HepG2 (cell line): ENCODE measurements around the gene ZNF625. TPM values are rescaled to one million over a fixed set of nuclear protein-coding genes. Genes with fewer than 3 reads are reported as not detected.

ENCODE experiments used
- ATAC-seq: fragments of 200-7000 bp; cut with Tn5 transposase; 3 replicates; pipeline ENCODE4 v1.9.1; 2020; ENCODE audit warnings: mild to moderate bottlenecking, moderate library complexity
- BruUV-seq: library from RNA; stranded (reverse); fragments of 400-500 nt; replicated peaks from 2 replicates; lab custom pipeline; 2021; lab: Mats Ljungman, UMichigan
- CTCF ChIA-PET: fragments of 300-600 bp; formaldehyde crosslinking; extraction: SDS; loops from one replicate; lab custom pipeline; 2021; ENCODE audit warnings: low total read pairs, inconsistent platforms, low intra/inter-chr PET ratio; lab: Yijun Ruan, JAX
- POLR2A ChIA-PET: fragments of 350-600 bp; sonication (Branson Sonifier 250); formaldehyde crosslinking; loops from one replicate; lab custom pipeline; 2020; ENCODE audit warnings: antibody characterized with exemption, inconsistent platforms; lab: Yijun Ruan, JAX
- DNase-seq: peaks from one replicate; pipeline ENCODE4 v3.0.0-alpha.2; 2015; ENCODE audit warnings: low spot score
- FAIRE-seq: peaks from 3 replicates; lab custom pipeline; 2011; peaks lifted over from hg19 to GRCh38; lab: Jason Lieb, UNC
- H2AFZ ChIP-seq: one replicate; pipeline ENCODE4 v1.6.1; 2011; ENCODE audit warnings: low read length, inconsistent platforms
- H3K27ac ChIP-seq: fragments of 300-600 bp; 3 replicates; pipeline ENCODE4 v1.8.0; 2011; ENCODE audit warnings: mixed run types, mild to moderate bottlenecking, mixed read lengths, low read length, inconsistent platforms; ENCODE audit not compliant: insufficient read depth; ENCODE audit errors: extremely low read length
- H3K27me3 ChIP-seq, 2 experiments: fragments of 200-600 bp in 1 of 2; 2 replicates in 1 of 2; 3 replicates in 1 of 2; pipeline versions ENCODE4 v1.6.0 to v1.8.0; 2011; ENCODE audit warnings: low read length in 2 of 2, mild to moderate bottlenecking in 2 of 2, moderate library complexity in 2 of 2, inconsistent platforms in 1 of 2; ENCODE audit not compliant: insufficient read depth in 2 of 2, control insufficient read depth in 1 of 2
- H3K36me3 ChIP-seq, 2 experiments: fragments of 200-600 bp in 1 of 2; replicated peaks in 1 of 2; 2 replicates in 1 of 2; 3 replicates in 1 of 2; pipeline versions ENCODE4 v1.5.1 to v1.8.0; 2011; ENCODE audit warnings: low read length in 2 of 2, inconsistent platforms in 1 of 2; ENCODE audit not compliant: insufficient read depth in 2 of 2, control insufficient read depth in 1 of 2
- H3K4me1 ChIP-seq: 2 replicates; pipeline ENCODE4 v1.5.1; 2012; ENCODE audit warnings: low read length, inconsistent platforms; ENCODE audit not compliant: insufficient read depth
- H3K4me2 ChIP-seq: 2 replicates; pipeline ENCODE4 v1.6.0; 2011; ENCODE audit warnings: low read depth, low read length, inconsistent platforms
- H3K4me3 ChIP-seq, 3 experiments: fragments of 200-600 bp in 1 of 3; sonication (generic), shearing (Covaris generic) in 1 of 3; replicated peaks in 1 of 3; 2 replicates each; pipeline ENCODE4 v1.5.1; 2011 to 2016; ENCODE audit warnings: low read length in 3 of 3, inconsistent platforms in 2 of 3, low read depth in 2 of 3, mild to moderate bottlenecking in 2 of 3, control low read depth in 1 of 3, mixed read lengths in 1 of 3; ENCODE audit not compliant: insufficient read depth in 1 of 3
- H3K79me2 ChIP-seq: one replicate; pipeline ENCODE4 v1.6.1; 2011; ENCODE audit warnings: low read length, inconsistent platforms; ENCODE audit not compliant: insufficient read depth
- H3K9ac ChIP-seq: 2 replicates; pipeline ENCODE4 v1.6.0; 2011; ENCODE audit warnings: mild to moderate bottlenecking, low read depth, low read length, inconsistent platforms; ENCODE audit not compliant: insufficient read depth
- H3K9me3 ChIP-seq: 2 replicates; pipeline ENCODE4 v1.5.1; 2012; ENCODE audit warnings: mild to moderate bottlenecking, low read length
- H4K20me1 ChIP-seq: 2 replicates; pipeline ENCODE4 v1.6.0; 2011; ENCODE audit warnings: inconsistent platforms, mild to moderate bottlenecking, low read length, moderate library complexity; ENCODE audit not compliant: insufficient read depth
- ASH2L ChIP-seq: fragments of 300-600, 200-600 bp; sonication (generic); IDR thresholded peaks from 2 replicates; pipeline ENCODE4 v1.7.0; 2017; ENCODE audit warnings: low read depth, mild to moderate bottlenecking, moderate library complexity, mixed read lengths, low read length; ENCODE audit not compliant: insufficient read length
- CCAR2 ChIP-seq: fragments of 200-400 bp; formaldehyde crosslinking; optimal IDR thresholded peaks from 2 replicates; pipeline ENCODE3; 2018; ENCODE audit warnings: low read depth, mild to moderate bottlenecking, low read length, moderate library complexity
- FOXJ3 ChIP-seq: sonication (generic); formaldehyde crosslinking; IDR thresholded peaks from 2 replicates; pipeline ENCODE4 v1.4.0; 2020; ENCODE audit warnings: missing genetic modification reagents, mild to moderate bottlenecking, borderline replicate concordance
- KLF16 ChIP-seq, 2 experiments: sonication (generic) in 1 of 2; formaldehyde crosslinking in 1 of 2; IDR thresholded peaks; 2 replicates each; pipeline versions ENCODE4 v1.6.1 to v1.8.0; 2016 to 2023; ENCODE audit warnings: missing genetic modification reagents in 2 of 2, missing compliant biosample characterization in 1 of 2
- MTA3 ChIP-seq: sonication (generic); formaldehyde crosslinking; IDR thresholded peaks from 2 replicates; pipeline ENCODE4 v1.4.0; 2020; ENCODE audit warnings: missing genetic modification reagents
- NBN ChIP-seq: fragments of 450-650 bp; conservative IDR thresholded peaks from 2 replicates; pipeline ENCODE4 v1.6.1; 2017
- PPARG ChIP-seq: conservative IDR thresholded peaks from 2 replicates; pipeline ENCODE4 v1.6.1; 2016; ENCODE audit warnings: missing biosample characterization, missing genetic modification reagents
- SOX6 ChIP-seq, 2 experiments: fragments of 450-650 bp in 1 of 2; sonication (generic) in 1 of 2; formaldehyde crosslinking in 1 of 2; IDR thresholded peaks; 2 replicates each; pipeline versions ENCODE4 v1.4.0 to v1.6.1; 2017 to 2020; ENCODE audit warnings: antibody characterized with exemption in 1 of 2, mild to moderate bottlenecking in 1 of 2, missing genetic modification reagents in 1 of 2
- SP1 ChIP-seq, 2 experiments: fragments of 450-650 bp in 1 of 2; sonication (generic) in 1 of 2; formaldehyde crosslinking in 1 of 2; IDR thresholded peaks; 2 replicates each; pipeline versions ENCODE4 v1.4.0 to v1.6.1; 2016 to 2020; ENCODE audit warnings: missing genetic modification reagents in 1 of 2
- SP140L ChIP-seq: sonication (generic); formaldehyde crosslinking; IDR thresholded peaks from 2 replicates; pipeline ENCODE4 v1.4.0; 2020; ENCODE audit warnings: missing genetic modification reagents, borderline replicate concordance
- SPEN ChIP-seq: sonication (generic); formaldehyde crosslinking; IDR thresholded peaks from 2 replicates; pipeline ENCODE4 v1.5.1; 2020; ENCODE audit warnings: low read depth, mild to moderate bottlenecking, missing genetic modification reagents
- WIZ ChIP-seq: sonication (generic); formaldehyde crosslinking; IDR thresholded peaks from 2 replicates; pipeline ENCODE4 v1.5.1; 2020; ENCODE audit warnings: mild to moderate bottlenecking, missing genetic modification reagents
- ZBTB20 ChIP-seq: sonication (generic); formaldehyde crosslinking; IDR thresholded peaks from 2 replicates; pipeline ENCODE4 v1.8.1; 2023; ENCODE audit warnings: missing genetic modification reagents, low read depth, mild to moderate bottlenecking, borderline replicate concordance
- ZMYM2 ChIP-seq: sonication (generic); formaldehyde crosslinking; IDR thresholded peaks from 2 replicates; pipeline ENCODE4 v1.8.0; 2022; ENCODE audit warnings: mild to moderate bottlenecking, missing genetic modification reagents
- ZNF367 ChIP-seq: sonication (generic); formaldehyde crosslinking; IDR thresholded peaks from 2 replicates; pipeline ENCODE4 v1.4.0; 2020; ENCODE audit warnings: missing genetic modification reagents, borderline replicate concordance
- ZSCAN12 ChIP-seq: sonication (generic); formaldehyde crosslinking; IDR thresholded peaks from 2 replicates; pipeline ENCODE4 v1.9.0; 2021; ENCODE audit warnings: mild to moderate bottlenecking, missing genetic modification reagents
- WGBS: methylation state at CpG from one replicate; pipeline ENCODE4 v1.1.6; 2017; ENCODE audit warnings: low lambda C conversion rate; 5-methylcytosine and 5-hydroxymethylcytosine counted together
- in situ Hi-C: cut with HindIII; loops from 2 replicates; pipeline ENCODE4 v1.10.0; 2017; ENCODE audit warnings: low pct_unique_long_range_greater_than_20kb; ENCODE audit not compliant: extremely low pct_ligation_motif_present
- intact Hi-C: fragments of 100-400 bp; cut with micrococcal nuclease; formaldehyde crosslinking; loops from one replicate; pipeline ENCODE4 v1.10.0; 2022; ENCODE audit not compliant: unreplicated experiment
- polyA plus RNA-seq, 8 experiments: library from polyadenylated mRNA; depleted of rRNA in 3 of 8; stranded (reverse) in 7 of 8; unstranded in 1 of 8; fragments of >200 nt; fragmentation: Illumina TruSeq in 4 of 8; extraction: Trizol in 4 of 8; gene quantifications; 2 replicates each; pipeline versions ENCODE4 v1.2.1 to v1.2.3, GENCODE V29; 2011 to 2016; ENCODE audit warnings: low read depth in 4 of 8, missing spikeins in 1 of 8, mixed read lengths in 1 of 8; ENCODE audit not compliant: insufficient read depth in 1 of 8
- total RNA-seq, 5 experiments: library from RNA; depleted of rRNA; stranded (reverse); fragments of >200 nt; fragmentation: Illumina TruSeq; extraction: Trizol; gene quantifications; 2 replicates each; pipeline ENCODE4 v1.2.3, GENCODE V29; 2016; ENCODE audit warnings: low read depth in 1 of 5
- TF ChIP-seq, protein P1 (sequence below): sonication (generic); formaldehyde crosslinking; IDR thresholded peaks from 2 replicates; pipeline ENCODE4 v1.4.0; 2020; ENCODE audit warnings: missing genetic modification reagents
- TF ChIP-seq, protein P2 (sequence below): sonication (generic); formaldehyde crosslinking; IDR thresholded peaks from 2 replicates; pipeline ENCODE4 v1.9.0; 2022; ENCODE audit warnings: missing genetic modification reagents, mild to moderate bottlenecking, borderline replicate concordance

ZNF625 gene
- total and polyA plus RNA-seq, 2 of the 13 experiments (the other 11 are each of a cell fraction or from before 2014, with no cell fraction given) = 1.7 to 12.2 TPM

DNA sequence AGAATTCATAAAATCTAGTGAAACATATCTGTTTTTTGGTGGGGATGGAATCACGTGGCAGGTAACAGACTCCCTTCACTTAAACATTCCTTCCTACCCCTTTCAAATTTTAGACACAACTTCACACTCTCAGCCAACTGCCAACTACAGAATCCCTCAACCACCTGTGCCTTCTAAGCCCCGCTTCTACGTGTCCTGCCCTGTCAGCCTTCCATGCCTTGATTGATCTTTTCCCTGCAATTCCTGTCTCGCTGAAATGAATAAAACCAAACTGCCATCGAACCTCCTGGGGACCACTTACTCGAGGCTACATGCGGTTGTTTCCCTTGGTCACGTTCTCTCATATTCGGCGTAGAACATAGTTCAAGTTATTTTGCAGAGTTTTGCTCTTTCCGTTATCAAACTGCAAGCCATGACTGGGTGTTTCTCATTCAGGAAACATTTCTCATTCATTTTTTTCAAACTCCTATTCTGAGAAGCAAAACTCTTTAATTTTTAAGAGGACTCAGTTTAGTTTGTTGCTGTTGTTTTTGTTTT lies 1.1 kb downstream of the ZNF625 start:
- H3K4me3 ChIP-seq = peak overlapping the region; percentile 86 to 98 (median 87)
- FAIRE-seq (no peak), ATAC-seq (no peak), DNase-seq (no peak)
- ChIA-PET CTCF (no interaction called here), POLR2A (interaction anchor here (1.0 kb wide), 1 partner anchor 268 kb away, joined by 3 read pairs; the partner anchor contains the start of gene ZNF69)
- H3K9ac ChIP-seq = peak overlapping the region; percentile 84
- TF ChIP-seq FOXJ3 (CRISPR knock-in tag) = no peak
- no peak for TF ChIP-seq MTA3 (CRISPR knock-in tag)
- no peak for TF ChIP-seq SOX6 (IDR thresholded peaks at IDR 0.05)
- no peak for TF ChIP-seq SOX6 (CRISPR knock-in tag; IDR thresholded peaks at IDR 0.05)
- TF ChIP-seq KLF16 (CRISPR knock-in tag; IDR thresholded peaks at IDR 0.05) = no peak
- no peak for TF ChIP-seq ZNF367 (CRISPR knock-in tag)
- no peak for TF ChIP-seq SP140L (CRISPR knock-in tag)
- TF ChIP-seq SP1 (IDR thresholded peaks at IDR 0.05) = no peak
- TF ChIP-seq SP1 (CRISPR knock-in tag; IDR thresholded peaks at IDR 0.05) = no peak
- no peak for TF ChIP-seq ASH2L
- TF ChIP-seq ZMYM2 (CRISPR knock-in tag) = no peak
- no peak for TF ChIP-seq SPEN
- no peak for TF ChIP-seq NBN
- no peak for TF ChIP-seq CCAR2
- TF ChIP-seq ZBTB20 (CRISPR knock-in tag) = no peak
- TF ChIP-seq, protein P1, sequence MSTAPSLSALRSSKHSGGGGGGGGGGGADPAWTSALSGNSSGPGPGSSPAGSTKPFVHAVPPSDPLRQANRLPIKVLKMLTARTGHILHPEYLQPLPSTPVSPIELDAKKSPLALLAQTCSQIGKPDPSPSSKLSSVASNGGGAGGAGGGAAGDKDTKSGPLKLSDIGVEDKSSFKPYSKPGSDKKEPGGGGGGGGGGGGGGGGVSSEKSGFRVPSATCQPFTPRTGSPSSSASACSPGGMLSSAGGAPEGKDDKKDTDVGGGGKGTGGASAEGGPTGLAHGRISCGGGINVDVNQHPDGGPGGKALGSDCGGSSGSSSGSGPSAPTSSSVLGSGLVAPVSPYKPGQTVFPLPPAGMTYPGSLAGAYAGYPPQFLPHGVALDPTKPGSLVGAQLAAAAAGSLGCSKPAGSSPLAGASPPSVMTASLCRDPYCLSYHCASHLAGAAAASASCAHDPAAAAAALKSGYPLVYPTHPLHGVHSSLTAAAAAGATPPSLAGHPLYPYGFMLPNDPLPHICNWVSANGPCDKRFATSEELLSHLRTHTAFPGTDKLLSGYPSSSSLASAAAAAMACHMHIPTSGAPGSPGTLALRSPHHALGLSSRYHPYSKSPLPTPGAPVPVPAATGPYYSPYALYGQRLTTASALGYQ (CRISPR knock-in tag) = no peak
- TF ChIP-seq PPARG (CRISPR knock-in tag) = no peak
- no peak for TF ChIP-seq ZSCAN12 (CRISPR knock-in tag)
- TF ChIP-seq WIZ (CRISPR knock-in tag) = no peak
- TF ChIP-seq, protein P2, sequence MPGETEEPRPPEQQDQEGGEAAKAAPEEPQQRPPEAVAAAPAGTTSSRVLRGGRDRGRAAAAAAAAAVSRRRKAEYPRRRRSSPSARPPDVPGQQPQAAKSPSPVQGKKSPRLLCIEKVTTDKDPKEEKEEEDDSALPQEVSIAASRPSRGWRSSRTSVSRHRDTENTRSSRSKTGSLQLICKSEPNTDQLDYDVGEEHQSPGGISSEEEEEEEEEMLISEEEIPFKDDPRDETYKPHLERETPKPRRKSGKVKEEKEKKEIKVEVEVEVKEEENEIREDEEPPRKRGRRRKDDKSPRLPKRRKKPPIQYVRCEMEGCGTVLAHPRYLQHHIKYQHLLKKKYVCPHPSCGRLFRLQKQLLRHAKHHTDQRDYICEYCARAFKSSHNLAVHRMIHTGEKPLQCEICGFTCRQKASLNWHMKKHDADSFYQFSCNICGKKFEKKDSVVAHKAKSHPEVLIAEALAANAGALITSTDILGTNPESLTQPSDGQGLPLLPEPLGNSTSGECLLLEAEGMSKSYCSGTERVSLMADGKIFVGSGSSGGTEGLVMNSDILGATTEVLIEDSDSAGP (CRISPR knock-in tag) = no peak
- no peaks in the 10 kb centered on the region for H3K27me3 ChIP-seq
- H2AFZ ChIP-seq = no peak overlapping the region
- intact Hi-C loops = no loop called here
- TSS peak; percentile 75 for BruUV-seq
- in situ Hi-C loops = no loop called here
- peak overlapping the region; percentile 96 for H3K4me2 ChIP-seq
- peaks cover 25% of the 10 kb centered on the region for H3K79me2 ChIP-seq
- peak overlapping the region; percentile 80 for H3K27ac ChIP-seq
- H4K20me1 ChIP-seq = no peaks in the 10 kb centered on the region; the same call in 1 of the 2 replicates
- H3K4me1 ChIP-seq = peaks cover 18% of the 10 kb centered on the region
- peaks cover 3 to 10% of the 10 kb centered on the region in 2 experiments; a peak in 3 of 5 replicates for H3K36me3 ChIP-seq
- H3K9me3 ChIP-seq = no peaks in the 10 kb centered on the region
- 39% methylated on average over 11 of the region's 11 CpGs for WGBS
